Left ventricle myocardium superior (tissue), 1 donor: Measurements from ENCODE around the gene SCLY. TPM values are rescaled to one million over a fixed set of nuclear protein-coding genes. Genes with fewer than 3 reads are reported as not detected.

Experiments
- ATAC-seq: fragments of 200-7000 bp; cut with Tn5 transposase; one replicate; pipeline ENCODE4 v1.9.1; 2020; ENCODE audit warnings: mild to moderate bottlenecking, moderate library complexity
- DNase-seq: peaks from one replicate; pipeline ENCODE4 v3.0.0-alpha.2; 2020
- intact Hi-C: fragments of 100-400 bp; cut with micrococcal nuclease; formaldehyde crosslinking; loops from one replicate; pipeline ENCODE4 v1.11.0; 2022
- total RNA-seq: library from RNA; stranded (reverse); fragmentation: NEBNext Ultra II Directional; extraction: Animal tissue kit (Norgen Biotek cat#: 25700); gene quantifications from one replicate; pipeline ENCODE4 v1.2.1, GENCODE V29; 2021
- donor health status: DM: no; HTN: yes; CAD: no; lungs with severe emphysema.

SCLY gene
- total RNA-seq, 1 donor from 2014 or later = 14.7 TPM

- no peak for ATAC-seq
- intact Hi-C loops = no loop called here
- no peak for DNase-seq
Observed at GRCh38 chr2:238142382-238143205, 81.8 kb downstream of the SCLY start.

DNA sequence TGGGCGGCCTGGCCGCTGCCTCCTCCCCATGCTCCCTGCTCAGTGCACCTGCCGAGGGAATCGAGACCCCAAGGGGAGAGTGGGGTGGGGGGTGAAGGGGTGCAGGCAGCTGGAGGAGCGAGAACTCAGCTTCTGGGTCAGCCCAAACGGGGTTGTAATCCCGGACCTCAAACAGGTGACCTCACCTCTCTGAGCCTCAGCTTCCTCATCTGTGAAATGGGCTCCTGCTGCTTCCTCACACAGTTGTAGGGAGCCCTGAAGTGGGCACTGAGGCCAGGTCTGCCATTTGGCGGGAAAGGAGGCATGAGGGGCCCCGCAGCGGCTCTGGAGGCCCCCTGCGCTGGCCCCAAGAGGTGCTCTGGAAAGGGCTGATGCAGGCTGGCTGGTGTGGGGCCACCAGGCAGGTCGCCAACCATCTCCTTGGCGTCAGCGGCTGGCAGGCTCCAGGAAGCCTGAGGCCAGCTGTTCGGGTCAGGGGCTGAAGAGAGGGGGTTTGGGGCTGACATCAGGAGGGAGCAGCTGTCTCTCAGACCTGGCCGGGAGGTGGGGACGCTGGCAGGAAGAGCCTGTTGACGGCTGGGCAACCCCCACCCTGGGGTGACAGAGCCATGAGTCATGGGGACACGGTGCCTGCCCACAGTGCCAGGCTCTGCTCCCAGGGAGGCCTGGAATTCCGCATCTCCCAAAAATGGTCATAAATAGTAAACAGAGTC lies 82.6 kb downstream of the SCLY start:
- DNase-seq (peak; percentile 70), ATAC-seq (peak; percentile 63)
- intact Hi-C loops = no loop called here

DNA sequence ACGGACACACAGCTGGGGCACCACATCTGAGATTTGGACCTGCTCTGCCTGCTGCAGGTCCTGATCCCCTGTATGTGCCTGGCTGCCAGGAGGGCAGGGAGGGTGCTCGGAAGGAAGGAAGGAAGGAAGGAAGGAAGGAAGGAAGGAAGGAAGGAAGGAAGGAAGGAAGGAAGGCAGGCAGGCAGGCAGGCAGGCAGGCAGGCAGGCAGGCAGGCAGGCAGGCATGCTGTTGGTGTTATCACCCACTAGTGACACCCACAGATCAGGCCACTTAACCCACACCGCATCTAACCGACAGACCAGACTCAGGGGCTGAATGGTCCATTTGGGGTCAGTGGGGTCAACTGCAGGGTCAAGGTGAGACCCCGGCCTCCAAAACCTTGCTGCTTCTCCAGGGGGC lies 83.5 kb downstream of the SCLY start:
- intact Hi-C loops = no loop called here
- DNase-seq (no peak), ATAC-seq (no peak)

DNA sequence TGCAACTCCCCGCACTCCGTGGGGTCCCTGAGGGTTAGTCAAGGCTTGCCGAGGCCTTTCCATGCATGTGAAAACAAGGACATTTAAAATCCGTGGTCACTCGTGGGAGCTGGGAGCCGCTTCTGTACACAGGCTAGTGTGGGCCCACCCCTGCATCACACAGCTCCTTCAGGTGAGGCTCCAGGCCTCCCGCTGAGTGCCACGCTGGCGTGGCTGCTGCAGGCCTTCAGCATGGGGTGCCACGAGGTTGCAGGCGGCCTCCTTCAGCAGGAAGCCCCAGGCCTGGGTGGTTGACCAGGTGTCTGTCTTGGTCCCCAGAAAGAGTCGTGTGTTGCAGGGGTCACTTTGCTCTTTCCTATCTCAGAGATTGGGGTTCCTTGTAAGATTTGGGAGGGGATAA lies 84.2 kb downstream of the SCLY start:
- intact Hi-C loops = no loop called here
- no peak for DNase-seq
- ATAC-seq = no peak

GRCh38 chr2:238145851-238146250 lies 85.0 kb downstream of the SCLY start:
- DNase-seq (no peak), ATAC-seq (no peak)
- intact Hi-C loops = no loop called here

DNA sequence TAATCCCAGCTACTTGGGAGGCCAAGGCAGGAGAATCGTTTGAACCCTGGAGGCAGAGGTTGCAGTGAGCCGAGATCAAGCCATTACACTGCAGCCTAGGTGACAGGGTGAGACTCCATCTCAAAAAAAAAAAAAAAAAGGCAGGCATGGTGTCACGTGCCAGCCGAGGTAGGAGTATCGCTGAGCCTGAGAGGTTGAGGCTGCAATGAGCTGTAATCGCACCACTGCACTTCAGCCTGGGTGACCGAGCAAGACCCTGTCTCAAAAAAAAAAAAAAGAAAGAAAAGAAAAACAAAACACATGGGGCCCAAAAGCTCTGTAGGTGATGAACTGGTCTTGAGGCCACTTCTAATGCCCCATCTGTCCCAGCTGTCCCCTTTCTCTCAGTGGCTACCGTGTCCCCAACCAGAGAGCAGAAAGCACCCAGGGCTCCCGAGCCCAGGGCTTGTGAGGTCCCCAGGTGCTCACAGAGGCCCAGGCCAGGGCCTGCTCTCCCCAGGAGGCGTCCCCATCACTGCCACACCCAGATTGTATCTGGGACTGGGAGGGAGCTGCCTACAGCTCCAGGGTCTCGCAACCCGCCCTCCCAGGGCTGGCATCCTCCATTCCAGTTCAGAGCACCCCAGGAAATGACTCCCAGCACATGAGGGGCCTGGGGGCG lies 86.2 kb downstream of the SCLY start:
- ATAC-seq (no peak), DNase-seq (no peak)
- intact Hi-C loops = no loop called here

- intact Hi-C loops = no loop called here
- DNase-seq (no peak), ATAC-seq (no peak)
Observed at GRCh38 chr2:238148981-238149380, 88.2 kb downstream of the SCLY start.

Other genes starting within 250 kb of the SCLY start
- gene RAMP1, start 201.4 kb upstream of the SCLY start, total RNA-seq = 151 TPM
- gene UBE2F, start 94.0 kb upstream of the SCLY start, total RNA-seq = 67.7 TPM
- gene ESPNL, start 39.3 kb downstream of the SCLY start, total RNA-seq = not detected
- gene KLHL30, start 77.7 kb downstream of the SCLY start, total RNA-seq = 22.0 TPM
- gene ERFE, start 98.0 kb downstream of the SCLY start, total RNA-seq = not detected
- gene ILKAP, start 142.7 kb downstream of the SCLY start, total RNA-seq = 26.7 TPM
- gene HES6, start 179.0 kb downstream of the SCLY start, total RNA-seq = 2.7 TPM
- 4.5 TPM for gene PER2, start 227.6 kb downstream of the SCLY start, total RNA-seq